Immature natural killer cell (primary cell): Measurements from ENCODE around the gene HIVEP3. TPM values are rescaled to one million over a fixed set of nuclear protein-coding genes. Genes with fewer than 3 reads are reported as not detected.

ENCODE experiments used
- DNase-seq, 3 donors: peaks; one replicate each; pipeline ENCODE4 v3.0.0; 2022; ENCODE audit warnings: mixed read lengths in 1 of 3
- H3K27ac Mint-ChIP-seq, 6 donors: one replicate each; pipeline ENCODE4 v1.8.0; 2020; ENCODE audit warnings: mixed read lengths in 6 of 6, mild to moderate bottlenecking in 5 of 6, inconsistent platforms in 4 of 6, moderate library complexity in 3 of 6
- H3K27me3 Mint-ChIP-seq, 3 donors: one replicate each; pipeline ENCODE4 v1.8.0; 2020 to 2021; ENCODE audit warnings: low read depth in 3 of 3, mild to moderate bottlenecking in 3 of 3, mixed read lengths in 3 of 3, moderate library complexity in 3 of 3, inconsistent platforms in 1 of 3
- H3K36me3 Mint-ChIP-seq, 3 donors: one replicate each; pipeline ENCODE4 v1.8.0; 2020; ENCODE audit warnings: mixed read lengths in 3 of 3, inconsistent platforms in 2 of 3, mild to moderate bottlenecking in 2 of 3
- H3K4me1 Mint-ChIP-seq, 2 donors: one replicate each; pipeline ENCODE4 v1.8.0; 2020; ENCODE audit warnings: inconsistent platforms in 2 of 2, mild to moderate bottlenecking in 2 of 2, mixed read lengths in 2 of 2, moderate library complexity in 1 of 2
- H3K4me3 Mint-ChIP-seq, 5 donors: one replicate each; pipeline ENCODE4 v1.8.0; 2020; ENCODE audit warnings: mild to moderate bottlenecking in 5 of 5, mixed read lengths in 5 of 5, inconsistent platforms in 3 of 5, moderate library complexity in 3 of 5
- H3K9me3 Mint-ChIP-seq, 6 donors: one replicate each; pipeline ENCODE4 v1.8.0; 2020; ENCODE audit warnings: mild to moderate bottlenecking in 6 of 6, mixed read lengths in 6 of 6, inconsistent platforms in 4 of 6, moderate library complexity in 3 of 6
- polyA plus RNA-seq, 3 donors: library from polyadenylated mRNA; unstranded; fragments of 300-500 nt; fragmentation: Illumina TruSeq; gene quantifications; one replicate each; pipeline ENCODE4 v1.2.3, GENCODE V29; 2021

The HIVEP3 gene
- polyA plus RNA-seq, 3 donors from 2014 or later = 9.8 to 24.1 (median 15.5) TPM

DNA sequence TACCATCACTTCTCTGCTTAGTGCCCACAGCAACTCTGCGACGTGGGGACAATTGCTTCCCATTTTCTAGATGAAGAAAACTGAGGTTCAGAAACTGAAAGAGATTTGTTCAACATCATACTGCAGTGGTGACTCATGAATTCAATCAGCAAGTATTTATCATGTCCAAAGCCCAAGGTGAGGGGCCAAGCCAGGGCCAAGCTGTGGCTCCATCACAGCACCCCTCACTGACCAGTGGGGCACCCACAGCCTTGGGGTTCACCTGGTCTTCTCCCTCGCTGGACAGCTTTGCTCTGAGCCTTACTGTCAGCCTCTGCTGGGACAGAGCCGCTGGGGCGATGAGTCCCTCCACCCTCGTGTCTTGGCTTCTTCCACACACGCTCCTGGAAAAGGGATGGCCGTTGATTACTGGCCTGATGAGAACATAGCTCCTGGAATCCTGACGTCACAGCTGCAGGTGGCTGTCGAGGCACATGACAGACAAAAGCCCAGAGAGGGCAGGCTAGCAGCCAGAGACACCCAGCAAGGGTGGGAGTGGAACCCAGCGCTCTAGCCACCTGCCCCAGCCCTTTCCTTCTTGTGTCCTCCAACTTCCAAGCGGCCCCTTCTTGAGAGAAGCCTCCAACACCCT is 440.5 kb downstream of the HIVEP3 start:
- DNase-seq = no peak
- peaks cover 2 to 4% (median 3%) of the 10 kb centered on the region in 3 donors for H3K27me3 Mint-ChIP-seq
- H3K4me1 Mint-ChIP-seq = no peaks in the 10 kb centered on the region
- H3K9me3 Mint-ChIP-seq = no peaks in the 10 kb centered on the region
- H3K27ac Mint-ChIP-seq = no peak overlapping the region
- no peaks in the 10 kb centered on the region for H3K36me3 Mint-ChIP-seq
- no peak overlapping the region for H3K4me3 Mint-ChIP-seq

- Mint-ChIP-seq H3K4me3 (no peak overlapping the region), H3K36me3 (no peaks in the 10 kb centered on the region), H3K4me1 (no peaks in the 10 kb centered on the region), H3K27ac (no peak overlapping the region), H3K27me3 (peaks cover 1 to 4% (median 2%) of the 10 kb centered on the region in 3 donors), H3K9me3 (no peaks in the 10 kb centered on the region)
- no peak for DNase-seq
Observed at GRCh38 chr1:41476807-41477361, 441.8 kb downstream of the HIVEP3 start.

DNA sequence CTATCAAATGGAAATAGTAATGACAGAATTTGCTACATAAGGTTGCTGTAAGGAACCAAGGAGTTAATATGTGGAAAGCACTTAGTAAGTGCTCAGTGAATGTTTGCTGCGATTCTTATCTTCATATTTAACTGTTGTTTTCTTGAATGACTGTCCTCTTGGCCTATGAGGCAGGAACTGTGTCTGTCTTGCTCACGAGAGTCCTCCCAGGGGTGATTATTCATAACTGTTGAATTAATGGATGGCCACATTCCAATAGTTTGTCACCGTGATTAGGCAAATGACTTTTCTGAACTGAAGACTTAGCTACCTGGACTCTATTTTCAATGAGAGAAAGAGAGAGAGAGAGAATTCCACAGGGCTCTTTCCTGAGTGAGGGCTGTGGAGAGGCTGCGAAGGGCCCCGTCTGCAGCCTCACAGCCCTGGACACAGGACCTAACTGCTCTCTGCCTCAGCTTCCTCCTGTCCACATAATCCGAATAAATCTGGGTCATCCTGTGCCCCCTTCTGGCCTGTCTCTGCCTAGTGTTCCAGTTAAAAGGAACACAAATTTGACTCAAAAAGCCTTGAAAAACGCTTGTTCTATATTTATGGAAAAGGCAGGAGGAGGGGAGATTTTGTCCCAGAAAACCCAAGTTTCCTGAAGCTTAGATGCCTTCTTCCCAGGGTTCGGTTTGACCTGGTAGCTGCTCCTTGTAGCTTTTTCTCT is 442.7 kb downstream of the HIVEP3 start:
- no peaks in the 10 kb centered on the region for H3K9me3 Mint-ChIP-seq
- no peak for DNase-seq
- H3K27ac Mint-ChIP-seq = no peak overlapping the region
- peaks cover 1 to 4% (median 2%) of the 10 kb centered on the region in 3 donors for H3K27me3 Mint-ChIP-seq
- H3K4me3 Mint-ChIP-seq = no peak overlapping the region
- no peaks in the 10 kb centered on the region for H3K4me1 Mint-ChIP-seq
- no peaks in the 10 kb centered on the region for H3K36me3 Mint-ChIP-seq

DNA sequence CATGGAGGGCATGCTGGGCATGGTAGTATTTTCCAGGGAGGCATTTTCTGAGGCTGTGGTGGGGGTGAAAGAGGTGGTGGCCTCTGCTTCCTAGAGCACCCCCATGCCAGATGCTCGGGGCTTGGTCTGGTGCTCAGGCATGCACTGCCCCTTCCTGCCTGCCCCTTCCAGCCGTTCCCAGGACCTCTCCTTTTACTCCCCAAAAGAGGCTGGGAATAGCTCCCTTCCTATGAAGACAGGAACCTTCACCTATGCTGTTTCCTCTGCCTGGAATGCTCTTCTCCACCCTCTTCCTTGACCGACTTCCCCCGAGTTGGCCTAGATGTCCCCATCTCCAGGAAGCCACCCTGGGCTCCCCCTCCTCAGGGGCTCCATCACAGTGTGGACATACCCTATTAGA is 443.4 kb downstream of the HIVEP3 start:
- H3K9me3 Mint-ChIP-seq = no peaks in the 10 kb centered on the region

DNA sequence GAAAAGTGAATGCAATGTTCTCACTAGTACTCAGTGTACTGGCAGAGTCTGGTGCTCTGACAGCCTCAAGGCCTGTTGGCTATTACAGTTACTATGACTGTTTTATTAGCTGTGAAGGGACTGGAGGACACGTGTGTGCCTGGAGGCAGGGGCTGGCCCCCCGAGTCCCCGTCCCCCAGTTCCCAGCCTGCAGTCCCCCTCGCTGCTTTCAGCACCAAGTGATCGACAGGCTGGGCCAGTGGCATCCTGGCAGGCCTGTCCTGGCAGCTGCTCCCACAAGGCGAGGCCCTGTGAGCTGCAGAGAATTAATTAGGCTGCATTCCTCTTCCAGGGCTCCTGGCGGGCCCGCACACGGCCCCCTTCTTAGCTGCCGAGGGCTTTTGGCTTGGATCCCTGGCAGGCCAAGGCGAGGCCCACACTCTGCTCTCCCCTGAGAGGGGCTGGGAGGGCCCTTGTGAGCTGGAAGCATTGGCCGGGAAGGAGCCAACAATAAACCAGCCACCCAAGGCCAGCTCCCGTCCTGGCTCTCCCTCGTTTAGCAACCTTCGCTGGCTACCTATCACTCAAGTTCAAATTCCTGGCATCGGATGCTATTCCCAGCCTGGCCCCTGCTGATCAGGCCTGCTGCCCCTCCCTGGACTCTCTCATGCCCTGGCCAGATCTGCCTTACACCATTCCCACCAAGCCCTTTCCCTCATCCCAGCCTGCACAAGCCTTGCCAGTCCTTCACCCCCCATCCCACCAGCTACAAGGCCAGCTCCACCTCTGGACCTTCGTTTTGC is 444.0 kb downstream of the HIVEP3 start:
- Mint-ChIP-seq H3K4me1 (no peaks in the 10 kb centered on the region), H3K27me3 (peaks cover 1 to 2% (median 2%) of the 10 kb centered on the region in 3 donors), H3K9me3 (no peaks in the 10 kb centered on the region), H3K4me3 (no peak overlapping the region), H3K36me3 (no peaks in the 10 kb centered on the region), H3K27ac (no peak overlapping the region)
- no peak for DNase-seq

More for the DNA sequence above, 443.4 kb downstream of the HIVEP3 start:
- H3K36me3 Mint-ChIP-seq = no peaks in the 10 kb centered on the region
- H3K27me3 Mint-ChIP-seq = peaks cover 1 to 4% (median 2%) of the 10 kb centered on the region in 3 donors
- no peak for DNase-seq
- H3K4me1 Mint-ChIP-seq = no peaks in the 10 kb centered on the region
- no peak overlapping the region for H3K4me3 Mint-ChIP-seq
- no peak overlapping the region for H3K27ac Mint-ChIP-seq

- peaks cover 2 to 5% (median 2%) of the 10 kb centered on the region in 3 donors for H3K27me3 Mint-ChIP-seq
- H3K4me1 Mint-ChIP-seq = no peaks in the 10 kb centered on the region
- no peak for DNase-seq
- no peaks in the 10 kb centered on the region for H3K9me3 Mint-ChIP-seq
- H3K27ac Mint-ChIP-seq = no peak overlapping the region
- H3K4me3 Mint-ChIP-seq = no peak overlapping the region
- H3K36me3 Mint-ChIP-seq = no peaks in the 10 kb centered on the region
Observed at GRCh38 chr1:41473738-41474362, 444.9 kb downstream of the HIVEP3 start.

- H3K4me3 Mint-ChIP-seq = no peak overlapping the region
- H3K27me3 Mint-ChIP-seq = peaks cover 2 to 4% (median 3%) of the 10 kb centered on the region in 3 donors
- DNase-seq = no peak
- H3K4me1 Mint-ChIP-seq = no peaks in the 10 kb centered on the region
- H3K27ac Mint-ChIP-seq = no peak overlapping the region
- no peaks in the 10 kb centered on the region for H3K9me3 Mint-ChIP-seq
- no peaks in the 10 kb centered on the region for H3K36me3 Mint-ChIP-seq
Observed at GRCh38 chr1:41471658-41472057, 447.1 kb downstream of the HIVEP3 start.

- H3K4me1 Mint-ChIP-seq = no peaks in the 10 kb centered on the region
- H3K4me3 Mint-ChIP-seq = no peak overlapping the region
- H3K27me3 Mint-ChIP-seq = peaks cover 2 to 5% (median 4%) of the 10 kb centered on the region in 3 donors
- no peaks in the 10 kb centered on the region for H3K36me3 Mint-ChIP-seq
- no peaks in the 10 kb centered on the region for H3K9me3 Mint-ChIP-seq
- DNase-seq = no peak
- no peak overlapping the region for H3K27ac Mint-ChIP-seq
Observed at GRCh38 chr1:41469706-41470105, 449.0 kb downstream of the HIVEP3 start.

- peaks cover 2 to 7% (median 5%) of the 10 kb centered on the region in 3 donors for H3K27me3 Mint-ChIP-seq
- no peak overlapping the region for H3K4me3 Mint-ChIP-seq
- DNase-seq = no peak
- no peaks in the 10 kb centered on the region for H3K4me1 Mint-ChIP-seq
- H3K27ac Mint-ChIP-seq = no peak overlapping the region
- H3K36me3 Mint-ChIP-seq = no peaks in the 10 kb centered on the region
- no peaks in the 10 kb centered on the region for H3K9me3 Mint-ChIP-seq
Observed at GRCh38 chr1:41468122-41468762, 450.5 kb downstream of the HIVEP3 start.

- Mint-ChIP-seq H3K9me3 (no peaks in the 10 kb centered on the region), H3K4me3 (no peak overlapping the region), H3K27ac (peak overlapping the region in 1 of 6 donors; percentile 6), H3K4me1 (no peaks in the 10 kb centered on the region), H3K36me3 (no peaks in the 10 kb centered on the region), H3K27me3 (peaks cover 2 to 7% (median 5%) of the 10 kb centered on the region in 3 donors)
- no peak for DNase-seq
Observed at GRCh38 chr1:41467673-41468072, 451.0 kb downstream of the HIVEP3 start.

- Mint-ChIP-seq H3K36me3 (no peaks in the 10 kb centered on the region), H3K9me3 (no peaks in the 10 kb centered on the region), H3K4me1 (no peaks in the 10 kb centered on the region)
Observed at GRCh38 chr1:41466146-41466545, 452.6 kb downstream of the HIVEP3 start.

DNA sequence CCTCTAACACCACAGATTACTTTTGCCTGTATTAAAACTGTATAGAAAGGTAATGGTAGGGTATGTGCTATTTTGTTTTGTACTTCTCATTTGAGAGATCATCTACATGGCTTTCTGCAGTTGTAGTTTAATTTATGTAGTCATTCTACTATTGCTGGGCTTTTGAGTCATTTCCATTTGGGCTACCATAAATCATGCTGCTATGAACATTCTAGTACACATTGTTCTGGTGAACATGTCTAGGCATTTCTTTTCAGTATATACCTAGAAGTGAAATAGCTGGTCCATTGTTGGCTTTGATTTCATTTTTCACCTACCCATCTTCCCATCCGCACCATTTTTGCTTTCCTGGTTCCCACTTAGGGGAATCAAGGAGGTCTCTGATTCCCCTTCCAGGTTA is 453.0 kb downstream of the HIVEP3 start:
- no peaks in the 10 kb centered on the region for H3K36me3 Mint-ChIP-seq
- H3K27me3 Mint-ChIP-seq = peaks cover 6 to 10% (median 7%) of the 10 kb centered on the region in 3 donors

More at GRCh38 chr1:41466146-41466545, 452.6 kb downstream of the HIVEP3 start:
- peaks cover 2 to 10% (median 7%) of the 10 kb centered on the region in 3 donors for H3K27me3 Mint-ChIP-seq
- no peak overlapping the region for H3K4me3 Mint-ChIP-seq
- DNase-seq = no peak
- H3K27ac Mint-ChIP-seq = no peak overlapping the region

GRCh38 chr1:41464885-41465284 is 453.8 kb downstream of the HIVEP3 start:
- Mint-ChIP-seq H3K4me3 (no peak overlapping the region), H3K9me3 (no peaks in the 10 kb centered on the region), H3K36me3 (no peaks in the 10 kb centered on the region), H3K4me1 (no peaks in the 10 kb centered on the region), H3K27ac (no peak overlapping the region), H3K27me3 (peaks cover 6 to 12% (median 8%) of the 10 kb centered on the region in 3 donors)
- no peak for DNase-seq

More for the DNA sequence above, 453.0 kb downstream of the HIVEP3 start:
- no peak for DNase-seq
- no peaks in the 10 kb centered on the region for H3K4me1 Mint-ChIP-seq
- no peak overlapping the region for H3K4me3 Mint-ChIP-seq
- H3K27ac Mint-ChIP-seq = no peak overlapping the region
- no peaks in the 10 kb centered on the region for H3K9me3 Mint-ChIP-seq
